Thyroid gland (tissue), 4 donors: ENCODE measurements around the gene ACTR6. TPM values are rescaled to one million over a fixed set of nuclear protein-coding genes. Genes with fewer than 3 reads are reported as not detected.

Experiments
- DNase-seq, 2 donors: peaks; one replicate each; pipeline ENCODE4 v3.0.0-alpha.2; 2019
- H3K27ac ChIP-seq, 3 donors: fragments of 200-600 bp; sonication (generic); 1 replicate in 2 of 3; 2 replicates in 1 of 3; pipeline ENCODE4 v1.5.1; 2016 to 2019; ENCODE audit warnings: mild to moderate bottlenecking in 1 of 3, moderate library complexity in 1 of 3
- H3K27me3 ChIP-seq: fragments of 200-600 bp; sonication (generic); one replicate; pipeline ENCODE4 v1.5.1; 2019
- H3K36me3 ChIP-seq, 2 donors: fragments of 200-600 bp; sonication (generic); one replicate each; pipeline ENCODE4 v1.5.1; 2016 to 2019
- H3K4me1 ChIP-seq, 2 donors: fragments of 200-600 bp; sonication (generic); one replicate each; pipeline ENCODE4 v1.5.1; 2017 to 2019
- H3K4me3 ChIP-seq, 3 donors: fragments of 200-600 bp; sonication (generic); replicated peaks in 1 of 3; 1 replicate in 2 of 3; 2 replicates in 1 of 3; pipeline ENCODE4 v1.5.1; 2016; ENCODE audit warnings: mild to moderate bottlenecking in 1 of 3
- H3K9me3 ChIP-seq: fragments of 200-600 bp; sonication (generic); one replicate; pipeline ENCODE4 v1.5.1; 2017
- CTCF ChIP-seq, 6 experiments: fragments of 200-600 bp in 3 of 6; fragments of 450-650 bp in 3 of 6; sonication (generic) in 3 of 6; IDR thresholded peaks; one replicate each; pipeline ENCODE4 v1.5.1; 2016 to 2019; ENCODE audit warnings: antibody characterized with exemption in 6 of 6, mild to moderate bottlenecking in 2 of 6, inconsistent platforms in 1 of 6, moderate library complexity in 1 of 6
- POLR2A ChIP-seq, 2 donors: fragments of 450-650 bp; IDR thresholded peaks; one replicate each; pipeline ENCODE4 v1.6.1; 2017; ENCODE audit warnings: antibody characterized with exemption in 2 of 2, mild to moderate bottlenecking in 2 of 2, moderate library complexity in 1 of 2
- WGBS, 2 donors: methylation state at CpG; one replicate each; pipeline ENCODE4 v1.1.5; 2017; 5-methylcytosine and 5-hydroxymethylcytosine counted together
- intact Hi-C: fragments of 100-400 bp; cut with DNase I; formaldehyde crosslinking; loops from one replicate; pipeline ENCODE4 v1.15.1; 2023
- total RNA-seq, 4 donors: library from RNA; depleted of rRNA; stranded (reverse); fragments of >200 nt; gene quantifications; one replicate each; pipeline ENCODE4 v1.2.3, GENCODE V29; 2016

ACTR6 gene
- total RNA-seq, 4 donors from 2014 or later = 14.4 to 18.8 (median 16.7) TPM

- no peak for TF ChIP-seq CTCF (IDR thresholded peaks at IDR 0.05)
- TF ChIP-seq POLR2A (IDR thresholded peaks at IDR 0.05) = no peak
- no peak for DNase-seq
- Histone ChIP-seq H3K27me3 (no peaks in the 10 kb centered on the region), H3K36me3 (no peaks in the 10 kb centered on the region), H3K27ac (peak overlapping the region in 2 of 3 donors; percentile 94 to 96), H3K4me3 (peak overlapping the region in 1 of 3 donors; percentile 74), H3K4me1 (peaks cover 13 to 15% of the 10 kb centered on the region in 2 donors), H3K9me3 (no peaks in the 10 kb centered on the region)
- WGBS, 2 donors = 68% methylated on average over 11 of the region's 11 CpGs
- intact Hi-C loops = no loop called here
Observed at GRCh38 chr12:100265732-100266584, 65.3 kb downstream of the ACTR6 start.

GRCh38 chr12:100266585-100266834 is 65.9 kb downstream of the ACTR6 start:
- Histone ChIP-seq H3K4me1 (peaks cover 13 to 15% of the 10 kb centered on the region in 2 donors), H3K9me3 (no peaks in the 10 kb centered on the region), H3K27me3 (no peaks in the 10 kb centered on the region), H3K4me3 (peak overlapping the region in 2 of 3 donors; percentile 38 to 74), H3K27ac (peak overlapping the region in 2 of 3 donors; percentile 94 to 96), H3K36me3 (no peaks in the 10 kb centered on the region)
- TF ChIP-seq POLR2A (IDR thresholded peaks at IDR 0.05) (no peak), CTCF (IDR thresholded peaks at IDR 0.05) (no peak)
- intact Hi-C loops = no loop called here
- WGBS, 2 donors = 2 to 3% methylated on average over 6 of the region's 6 CpGs
- no peak for DNase-seq

- TF ChIP-seq CTCF (IDR thresholded peaks at IDR 0.05) = no peak
- peak in 1 of 2 donors; percentile 81 for TF ChIP-seq POLR2A (IDR thresholded peaks at IDR 0.05)
- H3K4me1 ChIP-seq = peaks cover 13 to 15% of the 10 kb centered on the region in 2 donors
- H3K36me3 ChIP-seq = no peaks in the 10 kb centered on the region
- H3K9me3 ChIP-seq = no peaks in the 10 kb centered on the region
- H3K27ac ChIP-seq = peak within 1 kb of the TSS; percentile 91 to 96 (median 94)
- DNase-seq = peak; percentile 95 to 96
- intact Hi-C loops = no loop called here
- H3K27me3 ChIP-seq = no peaks in the 10 kb centered on the region
- 1% methylated on average over 27 to 36 of the region's 62 CpGs for WGBS, 2 donors
- H3K4me3 ChIP-seq = peak within 1 kb of the TSS; percentile 74 to 90 (median 89)
Observed at GRCh38 chr12:100266835-100267602, 66.4 kb downstream of the ACTR6 start, which contains the start of the genes DEPDC4 and SCYL2. Gene DEPDC4, minus strand, starts transcription at chr12:100267079. Its CDS starts 3 bp downstream, at chr12:100267076. Gene SCYL2, plus strand, starts transcription at chr12:100267177. Its CDS starts 15,794 bp downstream, at chr12:100282971.

- no peak for DNase-seq
- Histone ChIP-seq H3K27me3 (no peaks in the 10 kb centered on the region), H3K9me3 (no peaks in the 10 kb centered on the region), H3K36me3 (no peaks in the 10 kb centered on the region), H3K4me1 (peaks cover 13 to 15% of the 10 kb centered on the region in 2 donors), H3K4me3 (peak overlapping the region; percentile 74 to 90 (median 89)), H3K27ac (peak overlapping the region; percentile 91 to 96 (median 94))
- TF ChIP-seq POLR2A (IDR thresholded peaks at IDR 0.05) (no peak), CTCF (IDR thresholded peaks at IDR 0.05) (no peak)
- intact Hi-C loops = no loop called here
- WGBS, 2 donors = 1% methylated on average over 21 to 26 of the region's 33 CpGs
Observed at GRCh38 chr12:100267603-100268281, 67.1 kb downstream of the ACTR6 start.
